8988T (cell line): ENCODE data around the gene CRHR2.

ENCODE experiments used
- DNase-seq: peaks from one replicate; pipeline ENCODE4 v3.0.0; 2011

CRHR2 gene

DNA sequence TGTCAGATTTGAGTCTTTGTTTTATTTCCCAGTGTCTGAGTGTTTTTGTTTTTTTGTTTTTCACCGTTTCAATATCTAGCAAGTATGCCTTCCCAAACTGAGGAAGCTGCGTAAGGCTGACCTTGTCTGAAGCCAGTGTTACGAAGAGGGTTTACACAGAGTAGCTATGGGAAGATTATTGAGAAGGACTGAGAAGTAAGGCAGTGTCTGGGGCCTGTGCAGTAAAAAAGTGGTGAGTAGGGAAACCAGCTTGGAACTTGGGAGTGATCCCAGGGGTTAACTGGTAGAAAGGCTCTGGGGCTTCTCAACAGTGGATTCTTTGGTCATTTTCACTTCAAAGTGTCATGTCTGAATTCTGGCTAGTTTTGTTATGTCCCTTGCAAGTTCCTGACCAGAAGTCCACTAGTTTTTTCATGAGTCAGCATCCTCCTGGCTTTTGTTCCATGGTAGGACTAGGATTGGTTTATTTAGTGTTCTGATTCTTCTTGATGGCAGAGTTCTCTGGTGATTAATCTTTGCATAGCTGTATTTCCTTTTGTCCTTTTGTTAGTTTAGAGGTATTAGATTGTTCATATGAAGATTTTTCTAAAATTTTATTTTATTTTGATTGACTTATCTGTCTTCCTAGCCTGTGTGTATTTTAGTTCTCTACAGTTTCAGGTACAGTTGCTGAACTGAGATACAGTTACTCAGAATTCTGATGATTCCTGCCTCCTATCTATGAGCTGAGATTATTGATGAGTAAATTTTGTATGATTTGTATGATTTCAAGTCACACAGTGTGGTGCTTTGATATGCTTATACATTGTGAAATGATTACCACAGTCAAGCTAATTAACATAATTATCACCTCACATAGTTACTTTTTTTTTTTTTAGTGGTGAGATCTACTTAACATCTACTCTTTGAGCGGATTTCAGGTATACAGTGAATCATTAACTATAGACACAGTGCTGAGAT, 68.6 kb downstream of the CRHR2 start:
- no peak for DNase-seq

DNA sequence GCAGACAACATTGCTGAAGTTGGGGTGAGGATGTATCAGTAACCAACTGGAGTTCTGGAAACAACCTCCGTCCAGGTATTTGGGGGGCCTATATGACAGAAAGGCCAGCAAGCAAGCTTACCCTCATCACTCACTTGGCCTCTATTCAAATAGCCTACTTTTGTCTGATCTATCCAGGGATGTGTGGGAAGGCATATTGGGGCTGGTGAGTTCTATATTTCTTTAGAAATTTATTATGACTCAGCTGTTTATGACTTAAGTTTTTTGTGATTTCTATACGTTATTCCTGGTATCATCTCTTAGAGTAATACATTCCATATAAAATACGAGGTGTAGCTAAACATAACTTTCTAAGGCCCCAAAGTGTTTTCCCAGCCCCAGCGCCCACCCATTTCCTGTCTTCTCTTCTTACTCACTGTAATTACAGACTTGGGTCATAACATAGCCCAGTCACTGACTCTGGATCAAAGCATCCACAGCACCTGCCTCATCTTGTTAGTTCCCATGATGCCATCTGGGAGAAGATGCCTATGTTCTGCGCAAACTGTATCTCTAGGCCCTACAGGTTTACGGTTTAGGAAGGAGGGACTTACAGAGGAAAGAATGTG, 69.5 kb downstream of the CRHR2 start:
- DNase-seq: no peak

DNA sequence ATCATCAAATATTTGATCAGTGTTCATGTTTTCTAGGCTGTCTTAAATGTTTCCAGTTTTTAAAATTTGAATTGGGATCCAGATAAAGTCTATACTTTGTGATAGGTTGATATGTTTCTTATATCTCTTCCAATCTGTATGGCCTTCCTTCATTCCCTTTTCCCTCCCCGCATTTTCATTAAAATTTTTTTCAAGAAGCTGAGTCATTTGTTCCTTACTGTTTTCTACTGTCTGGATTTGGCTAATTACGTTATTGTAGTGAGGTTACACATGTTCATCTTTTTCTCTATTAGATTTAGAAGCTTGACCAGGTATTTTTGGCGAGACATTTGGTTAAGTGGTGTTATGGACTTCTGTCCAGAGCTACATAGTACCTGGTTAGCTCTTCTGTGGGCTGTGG, 76.4 kb downstream of the CRHR2 start:
- no peak for DNase-seq

DNA sequence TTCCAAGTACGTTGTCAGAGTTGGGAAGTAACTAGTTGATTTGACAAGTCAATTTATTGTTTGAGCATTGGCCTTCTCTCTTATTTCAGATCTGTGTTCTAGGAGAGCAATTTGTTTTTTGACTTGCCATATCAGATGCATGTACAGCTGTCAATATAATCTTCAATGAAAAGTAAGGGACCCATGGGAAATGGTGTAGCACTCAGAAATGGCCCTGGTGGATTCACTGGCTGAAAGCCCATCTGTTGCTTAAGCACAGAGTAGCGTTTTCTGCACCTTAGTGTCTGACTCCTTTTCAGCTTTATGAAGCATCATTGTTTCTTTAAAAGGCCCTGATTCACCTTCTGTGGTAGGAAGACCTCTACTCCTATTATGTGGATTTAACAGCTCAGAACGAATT, 77.4 kb downstream of the CRHR2 start:
- no peak for DNase-seq
